ENCODE results near the gene DAPK3.

DNA sequence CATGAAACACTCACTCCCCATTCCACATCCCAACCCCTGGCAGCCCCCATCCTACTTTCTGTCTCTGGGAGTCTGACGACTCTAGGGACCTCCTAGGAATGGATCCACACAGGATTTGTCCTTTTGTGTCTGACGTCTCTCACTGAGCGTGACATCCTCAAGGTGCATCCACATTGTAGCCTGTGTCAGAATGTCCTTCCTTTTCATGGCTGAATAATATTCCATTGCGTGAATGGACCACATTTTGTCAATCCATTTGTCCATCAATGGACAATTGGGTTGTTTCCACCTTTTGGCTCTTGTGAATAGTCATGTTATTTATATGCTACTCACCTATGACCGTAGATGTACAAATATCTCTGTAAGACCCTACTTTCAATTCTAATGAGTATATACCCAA lies 54.9 kb downstream of the DAPK3 start:
- no peak for TF ChIP-seq GATA2 (IDR thresholded peaks at IDR 0.05; ENCODE audit: low read depth, low read length)
- TF ChIP-seq GATA3 (IDR thresholded peaks at IDR 0.05; ENCODE audit: low read depth, low read length), result no peak
